Iris pigment epithelial cell (primary cell): Measurements from ENCODE around the gene INSIG2.

Experiments used
- DNase-seq: peaks from one replicate; pipeline ENCODE4 v3.0.0-alpha.2; 2011; ENCODE audit warnings: low read depth

The INSIG2 gene

DNA sequence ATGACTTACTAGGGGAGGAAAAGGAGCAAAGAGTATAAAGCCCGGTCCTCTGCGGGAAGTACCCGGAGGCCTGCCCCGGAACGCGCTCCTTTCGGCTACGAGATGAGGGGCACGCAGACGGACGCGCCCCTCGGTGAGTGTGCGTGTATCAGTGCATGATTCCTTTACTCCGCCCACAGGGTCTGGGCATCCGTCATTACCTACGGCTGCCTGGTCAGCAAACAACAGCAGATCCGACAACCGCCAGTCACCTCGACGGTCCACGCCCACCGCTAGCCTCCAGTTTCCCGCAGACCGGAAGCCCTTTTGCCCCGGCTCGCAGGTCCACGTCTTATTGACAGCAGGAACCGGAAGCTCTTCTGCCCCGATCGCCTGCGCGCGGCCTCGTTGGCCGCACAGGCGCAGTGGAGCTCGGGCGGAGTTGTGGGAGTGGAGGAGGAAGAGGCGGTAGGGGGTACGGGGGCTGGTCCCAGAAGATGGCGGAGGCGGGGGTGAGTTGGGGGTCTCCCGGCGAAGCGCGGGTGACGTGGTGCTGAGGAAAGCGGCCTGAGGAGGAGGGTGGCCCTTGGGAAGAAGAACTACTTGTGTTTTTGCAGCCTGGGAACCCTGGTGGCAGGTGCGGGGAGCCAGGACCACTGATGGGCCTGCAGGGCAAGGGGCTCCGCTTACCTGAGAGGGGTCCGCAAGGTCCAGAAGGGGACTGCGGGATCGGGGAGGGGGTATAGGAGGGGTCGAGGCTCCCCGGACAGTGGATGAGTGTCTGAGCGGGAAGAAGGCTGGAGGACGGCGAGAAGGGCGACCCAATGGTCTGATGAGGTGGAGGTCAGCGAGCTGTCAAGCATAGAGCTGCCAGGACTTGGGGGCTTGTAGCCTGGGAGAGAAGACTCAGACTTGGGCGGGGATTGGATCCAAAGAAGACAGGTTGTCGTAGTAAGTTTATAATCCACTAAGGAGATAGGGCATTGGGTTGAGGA is at the start of gene INSIG2:
INSIG2 (plus strand) TSS at position 421 of the 974 bp plus-strand sequence. CDS start 8,086 bp downstream, outside the sequence.
- peak; percentile 99 for DNase-seq

DNA sequence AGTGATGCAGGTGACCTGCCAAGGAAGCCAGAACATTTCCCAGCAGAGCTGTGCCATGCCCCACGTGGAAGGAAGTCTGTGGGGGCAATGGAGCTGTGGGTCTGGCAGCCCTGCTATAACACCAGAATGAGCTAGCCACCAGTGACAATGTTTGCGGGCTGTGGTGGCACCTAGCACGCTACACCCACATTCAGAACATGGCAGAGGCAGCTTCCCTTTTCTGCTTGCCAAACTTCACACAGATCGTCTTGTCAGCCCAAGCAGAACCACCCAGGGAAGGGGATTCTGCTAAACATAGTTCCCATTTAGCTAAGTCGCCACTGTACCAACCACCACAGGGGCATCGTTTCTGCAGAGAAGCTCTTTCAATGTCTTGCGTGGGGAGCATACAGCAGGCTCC is 47.4 kb upstream of the INSIG2 start:
- no peak for DNase-seq

DNA sequence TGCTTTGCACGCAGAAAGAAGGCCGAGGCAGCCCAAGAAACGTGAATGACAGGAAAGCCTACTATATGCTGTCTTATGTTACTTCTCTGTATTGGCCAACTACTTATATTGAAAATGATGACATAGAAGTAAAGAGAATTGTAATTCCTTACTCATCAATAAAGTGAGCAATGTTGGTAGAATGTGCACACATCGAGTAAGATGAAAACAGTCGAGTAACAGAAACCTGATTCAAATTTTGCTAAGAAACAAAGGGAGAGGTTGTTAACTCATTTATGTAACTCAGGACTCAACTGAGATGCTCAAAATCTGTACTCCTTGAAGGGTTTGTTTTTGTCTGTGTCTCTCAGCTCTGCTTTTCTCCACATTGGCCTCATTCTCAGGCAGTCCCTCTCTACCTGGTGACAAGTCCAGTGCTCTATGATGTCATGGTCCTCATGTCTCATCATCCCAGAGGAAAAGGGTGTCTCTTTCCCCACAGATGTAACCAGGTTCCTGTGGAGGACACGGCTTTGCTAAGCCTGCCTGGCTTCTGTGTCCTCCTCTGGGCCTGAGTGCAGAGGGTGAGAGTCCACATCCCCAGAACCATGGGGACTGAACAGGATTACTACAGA is 44.1 kb upstream of the INSIG2 start:
- DNase-seq = no peak

DNA sequence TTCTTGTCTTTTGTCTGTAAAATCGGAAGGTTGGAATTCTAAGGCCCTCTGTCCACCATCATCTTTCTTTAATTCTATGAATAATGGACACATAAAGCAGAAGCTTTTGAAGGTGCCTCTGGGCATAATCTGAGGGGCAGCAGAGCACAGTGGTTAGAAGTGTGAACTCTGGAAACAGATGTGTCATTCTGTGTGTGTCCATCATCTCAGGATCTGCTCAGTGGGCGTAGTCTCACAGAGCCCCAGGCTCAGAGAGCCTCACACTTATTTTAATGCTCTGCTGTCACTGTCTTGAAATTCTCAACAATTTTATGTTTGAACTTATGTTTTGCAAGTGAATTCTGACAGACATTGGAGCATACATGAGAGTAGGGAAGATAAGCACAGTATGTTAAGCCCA is 43.4 kb upstream of the INSIG2 start:
- DNase-seq = no peak

DNA sequence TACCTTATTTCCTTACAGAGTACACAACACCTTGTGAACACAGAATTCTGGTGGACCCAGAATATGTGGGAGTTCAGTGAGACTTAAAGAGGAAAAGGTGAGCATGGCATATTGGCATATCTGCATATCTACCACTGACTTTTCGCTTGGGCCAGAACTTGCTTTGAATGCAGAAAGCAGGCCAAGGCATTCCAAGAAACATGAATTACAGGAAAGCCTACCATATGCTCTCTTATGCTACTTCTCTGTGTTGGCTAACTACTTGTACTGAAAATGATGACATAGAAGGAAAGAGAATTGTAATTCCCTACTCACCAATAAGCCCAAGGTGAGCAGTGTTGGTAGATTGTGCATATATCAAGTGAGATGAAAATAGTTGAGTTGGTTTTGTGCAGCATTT is 43.0 kb upstream of the INSIG2 start:
- no peak for DNase-seq

DNA sequence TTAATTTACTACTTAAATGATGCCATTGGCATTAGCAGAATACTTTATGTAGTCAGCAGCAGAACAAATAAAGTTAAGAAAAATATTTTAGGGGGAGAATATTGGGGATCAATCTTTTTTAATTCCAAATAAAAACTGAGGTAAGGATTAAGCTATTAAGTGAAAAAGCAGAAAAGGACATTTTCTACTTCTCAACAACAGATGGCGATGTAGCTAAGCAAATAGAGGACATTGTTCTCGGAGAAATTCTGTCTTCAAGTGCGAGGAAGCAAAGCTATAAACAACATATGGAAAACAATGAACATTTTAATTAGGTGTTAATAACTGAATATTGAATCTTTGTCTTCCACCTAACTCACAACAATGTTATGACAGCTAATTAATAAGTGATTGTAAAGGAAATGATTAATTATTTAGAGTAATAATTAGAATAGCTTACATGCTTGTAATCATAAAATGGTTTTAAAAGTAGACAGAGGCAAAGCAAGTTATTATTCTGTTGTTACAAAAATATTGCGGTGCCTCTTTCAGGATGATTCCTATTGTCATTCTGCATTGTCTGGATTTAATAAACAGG is 41.5 kb upstream of the INSIG2 start:
- DNase-seq = peak; percentile 54

DNA sequence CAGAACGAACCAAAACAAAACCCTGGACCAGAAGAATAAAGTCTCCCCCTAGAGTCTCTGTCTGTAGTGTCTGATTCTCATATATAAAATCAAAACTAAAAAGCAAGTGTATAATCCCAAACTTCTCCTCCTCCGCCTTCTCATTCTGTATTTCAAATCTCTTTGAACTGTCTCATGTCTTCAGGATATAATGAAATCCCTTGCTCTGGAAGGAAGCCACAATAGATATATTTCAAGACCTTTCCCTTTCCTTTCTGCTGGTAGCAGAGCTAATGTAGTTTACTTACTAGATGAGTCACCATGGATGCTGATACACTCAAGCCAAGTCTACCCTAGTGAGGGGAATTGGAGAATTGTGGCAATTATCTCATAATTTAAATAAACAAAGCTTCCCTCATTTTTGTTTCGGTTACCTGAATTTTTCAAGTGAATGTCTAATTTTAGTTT is 40.9 kb upstream of the INSIG2 start:
- DNase-seq = peak; percentile 70

DNA sequence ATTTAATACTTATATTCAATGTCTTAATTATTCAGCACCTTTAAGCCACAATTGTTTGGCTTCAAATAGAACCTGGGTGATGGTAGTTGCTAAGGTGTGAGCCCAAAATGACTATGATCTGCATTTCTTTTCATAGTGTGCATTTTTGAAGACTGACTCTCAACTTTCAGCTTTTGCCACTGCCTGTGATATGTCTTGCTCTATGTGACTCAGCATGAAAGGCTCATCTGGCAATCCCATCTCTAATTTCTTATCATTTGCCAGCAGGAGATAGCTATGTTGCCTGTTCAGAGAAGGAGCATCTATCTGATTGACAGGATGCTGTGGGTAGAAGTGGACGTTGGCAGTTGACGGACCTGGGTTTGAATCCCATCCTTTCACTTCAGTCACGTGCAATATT is 39.9 kb upstream of the INSIG2 start:
- peak; percentile 27 for DNase-seq

DNA sequence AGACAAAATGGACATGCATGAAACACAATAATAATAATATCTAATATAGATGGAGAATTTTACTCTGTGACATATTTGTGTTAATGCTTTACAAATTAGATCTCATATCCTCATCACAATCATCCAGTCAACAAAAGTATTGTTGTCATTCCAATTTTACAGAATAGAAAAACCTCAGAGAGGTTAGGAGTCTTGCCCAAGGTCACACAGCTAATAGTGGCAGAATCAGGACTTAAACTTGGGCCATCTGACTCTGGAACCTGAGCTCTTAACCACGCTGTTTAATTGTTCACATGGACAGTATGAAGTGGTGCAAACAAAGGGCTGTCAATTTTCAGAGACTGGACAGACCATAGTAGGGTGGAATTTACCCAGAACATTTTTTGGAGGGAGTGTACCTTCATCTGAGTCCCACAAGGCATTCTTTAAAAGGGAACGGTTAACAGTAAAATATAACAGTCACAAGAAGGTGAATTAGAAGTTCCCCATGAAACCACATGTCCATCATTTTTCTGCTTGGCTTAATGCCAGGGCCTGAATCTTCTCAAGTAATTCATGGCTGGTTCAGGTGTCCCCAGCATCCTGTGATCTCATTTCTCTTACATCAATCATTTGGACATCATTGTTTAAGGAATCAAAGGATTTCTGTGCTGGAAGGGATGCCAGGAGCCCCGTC is 39.0 kb upstream of the INSIG2 start:
- DNase-seq = no peak

DNA sequence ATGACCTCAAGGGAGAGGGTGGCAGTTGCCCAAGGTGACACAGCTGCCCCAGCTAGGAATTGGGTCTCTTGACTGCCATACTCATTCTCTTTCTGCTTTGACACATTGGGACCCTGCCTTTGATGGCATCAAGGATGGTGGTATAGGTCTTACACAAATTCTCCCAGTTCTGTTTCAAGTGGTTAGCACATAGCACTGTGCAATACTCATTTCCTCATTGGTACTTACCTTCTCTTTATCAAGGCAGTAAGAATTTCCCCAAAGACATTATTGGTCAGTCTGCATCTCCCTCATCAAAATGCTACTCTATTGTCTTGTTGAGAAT is 38.5 kb upstream of the INSIG2 start:
- DNase-seq = no peak

DNA sequence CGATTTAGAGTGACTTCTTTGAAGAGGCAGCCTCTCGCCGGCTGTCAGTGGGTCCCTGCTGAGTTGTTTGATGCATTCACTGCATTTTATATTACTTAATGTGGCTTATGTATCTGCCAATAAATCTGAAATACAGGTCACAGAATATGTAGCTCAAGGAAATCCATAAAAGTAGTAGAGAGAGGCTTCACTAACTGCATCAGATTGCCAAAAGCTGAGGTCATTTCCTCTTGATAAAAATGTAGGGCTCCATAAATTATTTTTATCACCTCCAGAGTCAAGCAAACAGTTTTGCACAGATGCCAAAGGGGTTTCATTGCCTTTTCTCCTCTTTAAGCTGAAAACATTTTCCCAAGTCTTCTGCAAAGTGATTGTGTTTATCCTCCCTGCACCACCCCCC is 37.9 kb upstream of the INSIG2 start:
- no peak for DNase-seq

DNA sequence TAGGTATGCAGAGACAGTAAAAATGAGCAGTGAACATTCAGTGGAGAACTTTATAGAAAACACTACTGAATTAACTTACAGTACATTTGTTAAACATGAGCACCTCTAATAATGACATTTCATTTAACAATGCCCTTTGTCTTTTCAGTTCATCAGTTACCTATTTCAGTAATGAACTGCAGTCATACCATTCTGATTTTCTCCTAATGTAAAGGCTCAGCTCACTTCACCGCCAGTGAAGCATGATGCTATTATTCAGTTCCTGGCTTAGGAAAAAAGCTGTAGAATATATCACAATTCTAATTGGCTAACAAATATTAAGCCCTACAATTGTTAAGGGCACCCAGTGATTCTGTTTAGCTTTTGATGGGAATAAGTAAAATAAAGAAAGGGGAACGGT is 37.3 kb upstream of the INSIG2 start:
- DNase-seq = no peak

DNA sequence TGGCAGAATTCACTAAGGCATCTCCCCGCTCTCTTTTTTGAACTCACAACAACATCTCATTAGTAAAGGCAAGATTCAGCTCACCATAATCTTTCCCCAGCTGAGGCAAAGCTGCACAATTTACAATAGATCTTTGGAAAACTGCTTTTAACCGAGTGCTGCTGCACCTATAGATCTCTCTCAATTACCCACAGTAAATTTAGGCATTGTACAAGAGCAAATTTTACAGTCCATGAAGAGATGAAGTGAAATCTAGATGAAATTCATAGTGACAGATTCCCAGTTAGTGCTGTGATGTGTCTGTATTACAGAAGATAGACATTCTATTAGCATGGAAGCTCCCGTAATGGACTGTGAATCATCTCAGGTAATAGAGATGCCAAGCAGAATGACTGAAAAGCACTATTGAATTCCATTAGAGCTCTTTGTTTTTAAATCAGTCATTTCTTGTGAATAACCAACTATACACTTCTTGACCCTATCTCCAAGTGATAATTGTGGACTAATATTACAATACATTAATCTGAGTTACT is 36.4 kb upstream of the INSIG2 start:
- DNase-seq = no peak

DNA sequence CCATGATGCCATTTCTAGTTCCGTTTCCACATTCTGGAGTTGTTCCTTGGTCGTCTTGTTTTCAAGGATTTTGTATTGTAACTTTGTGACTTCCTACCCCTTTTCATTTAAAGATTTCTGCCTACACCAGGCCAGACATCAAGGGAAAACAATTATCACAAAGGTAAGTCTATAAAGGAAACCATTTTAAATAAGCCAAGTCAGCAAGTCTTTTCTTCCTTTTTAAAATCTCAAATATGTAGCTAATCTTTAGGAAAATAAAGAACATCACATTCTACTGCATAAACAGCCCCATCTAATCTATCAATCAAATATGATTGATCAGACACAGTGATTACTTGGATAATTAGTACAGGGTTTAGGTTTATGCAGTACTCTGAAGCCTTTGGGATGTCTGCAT is 35.8 kb upstream of the INSIG2 start:
- no peak for DNase-seq

DNA sequence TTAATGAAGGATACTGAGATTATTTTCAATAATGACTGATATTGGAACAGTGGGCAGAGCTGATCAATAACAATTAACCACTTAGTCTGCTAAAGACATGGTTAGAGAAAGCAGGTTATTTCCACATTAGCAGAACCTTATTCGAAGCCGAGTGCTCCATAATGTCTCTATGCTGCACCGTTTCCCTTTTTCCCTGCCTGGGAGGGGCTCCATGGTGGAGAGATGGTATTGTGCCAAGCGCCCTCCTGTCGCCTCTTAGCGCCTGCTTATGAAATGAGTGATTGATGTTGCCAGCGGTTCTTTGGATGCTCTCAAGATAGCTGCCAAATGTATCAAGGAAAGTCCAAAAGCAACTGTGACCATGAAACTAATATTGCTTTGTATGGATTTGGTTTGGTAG is 34.6 kb upstream of the INSIG2 start:
- DNase-seq = no peak

DNA sequence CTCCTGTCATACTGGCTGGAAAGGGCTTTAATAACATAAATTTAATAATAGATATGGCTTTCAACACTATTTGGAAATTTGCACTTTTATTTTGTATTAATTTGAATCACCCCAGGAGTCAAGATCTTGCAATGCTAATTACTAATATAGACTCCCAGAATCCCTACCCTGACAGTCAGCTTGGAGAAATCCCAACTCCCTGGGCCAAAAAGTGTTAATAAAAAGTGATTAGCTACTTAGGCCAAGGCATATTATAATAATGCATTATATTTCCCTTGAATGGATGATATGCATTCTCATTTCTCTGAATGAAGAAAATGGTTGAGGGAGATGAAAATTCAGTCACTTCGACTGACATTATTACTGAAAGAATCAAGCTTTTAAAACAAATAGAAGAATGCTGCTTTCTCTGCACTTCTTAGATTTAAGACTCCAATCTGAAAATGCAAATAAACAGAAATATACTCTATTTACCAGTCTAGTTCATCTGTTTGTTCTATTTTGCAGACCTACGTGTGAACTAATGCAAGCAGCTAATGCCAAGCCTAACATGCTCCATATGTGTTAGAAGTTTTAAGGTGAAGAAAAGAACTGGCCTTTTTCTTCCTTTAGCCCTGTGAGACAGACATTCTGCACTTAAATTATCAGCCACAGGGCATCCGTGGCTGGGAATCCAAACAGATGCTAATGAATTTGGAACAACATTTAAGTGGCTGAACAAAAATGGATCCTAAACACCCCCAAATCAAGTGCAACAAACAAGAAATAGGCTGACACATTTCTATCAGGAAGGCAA is 33.9 kb upstream of the INSIG2 start:
- no peak for DNase-seq

DNA sequence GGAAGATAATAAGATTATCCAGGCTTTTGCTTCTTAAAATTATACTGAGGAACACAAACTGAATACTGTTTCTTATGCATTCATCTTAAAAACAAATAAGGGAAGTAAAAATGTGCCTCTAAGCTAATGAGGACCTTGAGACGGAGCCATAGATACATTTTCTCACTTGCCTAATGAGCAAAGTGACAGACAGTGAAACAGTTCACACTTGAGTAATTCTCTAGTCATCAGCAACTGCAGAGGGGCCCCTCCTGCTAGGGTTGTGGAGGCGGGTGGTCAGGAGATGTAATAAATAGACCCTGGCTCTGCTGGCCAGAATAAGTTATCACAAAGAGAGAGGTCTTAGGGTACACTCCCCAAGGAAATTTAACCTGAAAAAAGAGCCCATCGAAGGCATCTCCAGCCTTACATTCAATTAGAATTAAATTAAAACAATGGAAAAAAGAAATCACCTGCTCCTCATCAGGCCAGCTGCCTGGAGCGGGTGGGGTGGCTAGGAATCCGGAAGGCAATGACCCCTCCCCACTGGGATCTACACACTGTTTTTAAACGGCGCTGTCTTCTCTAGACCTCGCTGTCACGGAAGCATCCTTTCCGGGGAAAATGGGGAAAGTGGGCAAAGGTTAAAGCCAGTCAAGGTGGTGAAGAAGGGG is 32.6 kb upstream of the INSIG2 start:
- no peak for DNase-seq

DNA sequence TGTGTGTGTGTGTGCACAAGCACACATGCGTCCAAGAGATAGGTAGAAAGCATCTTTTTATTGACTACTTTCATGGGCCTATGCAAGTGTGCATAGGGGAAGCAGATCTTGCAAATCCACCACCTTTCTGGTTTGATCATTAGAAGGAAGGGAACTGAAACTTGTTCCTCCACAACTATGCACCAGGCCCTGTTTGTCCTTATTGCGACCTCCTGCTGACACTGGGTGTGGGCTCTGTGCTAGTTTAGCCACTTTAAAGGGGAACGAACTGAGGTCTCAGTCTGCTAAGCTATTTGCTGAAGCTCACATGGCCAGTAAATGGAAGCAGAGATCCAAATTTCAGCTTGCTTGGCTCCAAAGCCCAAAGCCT is 32.1 kb upstream of the INSIG2 start:
- no peak for DNase-seq

DNA sequence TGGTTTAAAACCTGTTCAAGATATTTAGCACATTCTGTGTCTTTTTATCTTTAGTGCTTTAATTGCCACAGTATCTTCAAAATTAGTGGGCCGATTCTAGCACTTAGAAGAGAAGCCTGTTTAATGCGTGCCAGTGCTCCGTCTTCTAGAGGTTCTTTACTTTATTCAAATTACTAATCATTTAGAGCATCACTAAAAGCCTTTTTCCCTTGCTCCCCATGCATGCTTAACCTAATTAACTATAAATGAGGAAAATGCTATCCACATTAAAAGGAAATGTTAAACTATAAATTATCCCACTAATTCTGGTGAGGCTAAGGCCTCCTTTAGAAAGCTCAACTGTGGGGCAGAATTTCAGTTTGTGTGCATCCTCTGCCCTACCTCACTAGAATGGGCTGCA is 31.5 kb upstream of the INSIG2 start:
- DNase-seq = no peak

DNA sequence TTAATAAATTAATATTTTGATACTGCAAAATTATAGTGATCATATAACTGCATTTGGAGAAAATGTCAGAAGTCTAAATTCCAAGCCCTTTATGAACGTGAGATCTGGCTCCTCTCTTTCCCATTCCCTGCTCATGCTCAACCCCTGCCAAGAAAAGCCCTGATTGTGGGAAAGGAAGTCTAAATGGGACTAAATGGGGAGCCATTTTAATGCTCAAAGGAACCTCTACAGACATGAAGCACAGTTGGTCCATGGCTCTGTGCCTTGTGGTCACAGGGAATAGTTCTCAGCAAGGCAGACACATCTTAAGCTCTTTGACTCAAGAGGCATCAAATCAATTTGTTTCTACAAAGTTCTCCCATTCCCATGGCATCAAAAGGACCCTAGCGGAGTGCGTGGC is 29.3 kb upstream of the INSIG2 start:
- DNase-seq = no peak

DNA sequence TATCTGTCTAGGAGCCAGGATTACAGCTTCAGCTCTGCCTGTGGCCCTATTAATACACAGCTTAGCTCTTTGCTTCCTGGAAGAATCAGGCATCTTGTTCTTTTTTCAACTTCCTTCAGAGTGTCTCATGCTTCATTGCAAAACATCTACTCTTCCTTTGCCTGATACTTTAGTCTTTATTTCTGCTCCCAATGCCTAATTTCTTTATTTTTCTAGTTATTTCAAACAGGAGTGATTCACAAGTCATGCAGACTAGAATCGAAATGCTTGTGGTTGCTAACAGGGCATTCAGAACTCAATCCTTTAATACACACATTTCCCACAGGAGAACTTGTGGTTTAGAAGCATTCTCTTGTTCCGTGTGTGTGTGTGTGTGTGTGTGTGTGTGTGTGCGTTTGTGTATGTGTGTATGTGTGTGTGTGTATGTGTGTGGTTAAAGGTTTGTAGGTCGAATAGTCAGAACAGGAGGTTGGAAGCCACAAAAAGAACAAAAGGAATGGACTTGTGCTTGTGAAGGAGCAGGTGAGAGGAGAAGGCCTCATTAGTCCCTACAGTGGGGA is 28.3 kb upstream of the INSIG2 start:
- peak; percentile 98 for DNase-seq
